GM18520 (cell line): ENCODE measurements around the gene PLEKHM1.

ENCODE experiments used
- ATAC-seq: cut with Tn5 transposase; IDR thresholded peaks from one replicate; pipeline ENCODE4 v1.9.1; 2021; ENCODE audit not compliant: unreplicated experiment

PLEKHM1 gene

GRCh38 chr17:45429339-45430005 is 61.0 kb downstream of the PLEKHM1 start:
- ATAC-seq, result no peak

GRCh38 chr17:45428931-45429338 is 61.6 kb downstream of the PLEKHM1 start:
- ATAC-seq, result no peak

GRCh38 chr17:45428050-45428617 is 62.4 kb downstream of the PLEKHM1 start:
- ATAC-seq, result peak; percentile 32

GRCh38 chr17:45427181-45427835 is 63.2 kb downstream of the PLEKHM1 start:
- ATAC-seq, result no peak

- ATAC-seq, result no peak
These were observed 64.0 kb downstream of the PLEKHM1 start for GRCh38 chr17:45426561-45426960.

- no peak for ATAC-seq
These were observed 64.5 kb downstream of the PLEKHM1 start for GRCh38 chr17:45425984-45426413.

- ATAC-seq, result no peak
These were observed 65.2 kb downstream of the PLEKHM1 start for GRCh38 chr17:45425125-45425983.

GRCh38 chr17:45424769-45425124 is 65.8 kb downstream of the PLEKHM1 start:
- no peak for ATAC-seq

- no peak for ATAC-seq
These were observed 66.6 kb downstream of the PLEKHM1 start for GRCh38 chr17:45423975-45424335.

- ATAC-seq, result no peak
These were observed 67.1 kb downstream of the PLEKHM1 start for GRCh38 chr17:45423304-45423974.

- no peak for ATAC-seq
These were observed 75.3 kb downstream of the PLEKHM1 start for GRCh38 chr17:45414990-45415881.

- ATAC-seq, result peak; percentile 52
These were observed 77.0 kb downstream of the PLEKHM1 start for GRCh38 chr17:45413498-45413923.

GRCh38 chr17:45411348-45412105 is 79.0 kb downstream of the PLEKHM1 start:
- no peak for ATAC-seq

GRCh38 chr17:45410144-45411091 is 80.1 kb downstream of the PLEKHM1 start:
- ATAC-seq, result no peak

GRCh38 chr17:45409659-45410076 is 80.9 kb downstream of the PLEKHM1 start:
- ATAC-seq, result no peak

- ATAC-seq, result no peak
These were observed 81.7 kb downstream of the PLEKHM1 start for GRCh38 chr17:45408611-45409421.

- ATAC-seq, result no peak
These were observed 84.4 kb downstream of the PLEKHM1 start for GRCh38 chr17:45406107-45406506.
